ENCODE results near the gene MICAL2.

MICAL2 gene

DNA sequence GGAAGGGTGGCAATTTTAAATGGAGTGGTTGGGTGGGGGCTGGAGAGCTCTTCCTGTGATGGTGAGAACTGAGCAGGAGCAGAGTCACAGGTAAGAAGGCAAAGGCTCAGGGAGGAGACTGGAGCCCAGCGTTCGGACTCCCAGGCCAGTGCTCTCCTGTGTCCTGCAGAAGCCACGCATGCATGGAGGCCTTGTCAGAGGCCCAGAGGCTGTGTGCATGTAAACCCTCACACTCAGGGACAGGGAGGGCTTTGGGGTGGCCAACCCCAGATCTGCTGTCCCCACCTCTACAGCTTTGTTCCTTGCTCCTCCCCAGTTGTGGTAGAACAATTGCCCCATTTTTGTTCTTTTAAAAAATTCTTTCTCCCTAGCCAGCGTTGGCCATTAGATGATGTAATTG lies 136.6 kb downstream of the MICAL2 start:
- CTCF ChIA-PET = interaction anchor here (1.1 to 1.8 kb wide), 7 partner anchors 10 to 199 kb away, joined by 3 to 4 read pairs (median 3); no protein-coding TSS in a partner anchor
- Histone ChIP-seq H3K4me3 (ENCODE audit: control insufficient read depth in 1 of 7, extremely low read depth in 1 of 7, insufficient read depth in 4 of 7, low read depth in 2 of 7, low read length in 6 of 7) (no peak overlapping the region), H3K9me3 (ENCODE audit: control extremely low read depth in 1 of 5, control insufficient read depth in 4 of 5, insufficient read depth in 2 of 5, low read depth in 1 of 5, low read length in 4 of 5) (no peaks in the 10 kb centered on the region), H3K36me3 (ENCODE audit: control insufficient read depth in 4 of 4, insufficient read depth in 4 of 4, low read length in 3 of 4) (no peaks in the 10 kb centered on the region), H3K4me1 (ENCODE audit: control extremely low read depth in 1 of 4, control insufficient read depth in 4 of 4, insufficient read depth in 4 of 4, low read length in 3 of 4) (peaks cover 0 to 14% (median 10%) of the 10 kb centered on the region in 4 experiments), H3K27me3 (replicated peaks in 2 of 5; ENCODE audit: control insufficient read depth in 4 of 5, insufficient read depth in 5 of 5, low read length in 4 of 5) (no peaks in the 10 kb centered on the region), H3K27ac (ENCODE audit: insufficient read depth in 1 of 2, low read depth in 1 of 2, low read length in 2 of 2, poor library complexity in 1 of 2, severe bottlenecking in 2 of 2) (no peak overlapping the region)
- 94% methylated on average over 3 of the region's 4 CpGs for WGBS (ENCODE audit: insufficient coverage)
- DNase-seq = no peak
- POLR2A ChIA-PET = interaction anchor here (1.1 kb wide), 1 partner anchor 135 kb away, joined by 3 read pairs; no protein-coding TSS in a partner anchor

DNA sequence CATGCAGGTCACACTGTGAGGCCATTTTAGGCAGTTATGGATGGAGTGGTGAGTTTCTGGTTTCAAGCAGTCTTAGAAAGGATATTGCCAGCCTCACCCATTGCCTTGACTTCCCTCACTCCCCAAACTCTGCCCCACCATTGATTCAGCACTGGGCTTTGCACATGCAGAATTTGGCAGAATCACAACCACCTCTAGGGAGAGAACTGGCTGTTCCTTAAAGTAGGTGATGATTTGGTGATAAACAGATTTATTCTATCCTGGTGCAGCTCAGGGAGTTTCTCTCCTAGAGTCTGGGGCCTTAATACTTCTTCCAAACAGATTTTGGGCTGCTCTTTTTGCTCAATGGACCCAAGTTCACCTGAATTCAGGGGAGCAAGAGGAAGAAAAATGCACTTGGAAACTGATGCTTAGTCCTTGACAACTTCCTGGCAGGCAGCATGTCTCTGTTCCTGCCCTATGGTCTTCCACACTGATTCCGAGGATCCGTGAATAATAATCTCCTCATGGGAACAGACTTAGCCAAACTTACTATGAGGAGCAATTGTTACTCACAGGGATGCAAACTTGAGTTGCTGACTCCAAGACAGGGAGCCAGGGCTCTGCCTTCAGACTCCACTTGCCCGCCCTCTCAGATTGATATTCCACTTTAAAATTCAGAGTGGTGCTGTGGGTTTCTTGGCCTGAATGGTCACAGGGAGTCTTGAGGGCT lies 137.3 kb downstream of the MICAL2 start:
- Histone ChIP-seq H3K36me3 (ENCODE audit: control insufficient read depth in 4 of 4, insufficient read depth in 4 of 4, low read length in 3 of 4) (no peaks in the 10 kb centered on the region), H3K4me1 (ENCODE audit: control extremely low read depth in 1 of 4, control insufficient read depth in 4 of 4, insufficient read depth in 4 of 4, low read length in 3 of 4) (peaks cover 0 to 7% (median 3%) of the 10 kb centered on the region in 4 experiments), H3K9me3 (ENCODE audit: control extremely low read depth in 1 of 5, control insufficient read depth in 4 of 5, insufficient read depth in 2 of 5, low read depth in 1 of 5, low read length in 4 of 5) (no peaks in the 10 kb centered on the region), H3K27ac (ENCODE audit: insufficient read depth in 1 of 2, low read depth in 1 of 2, low read length in 2 of 2, poor library complexity in 1 of 2, severe bottlenecking in 2 of 2) (no peak overlapping the region), H3K4me3 (ENCODE audit: control insufficient read depth in 1 of 7, extremely low read depth in 1 of 7, insufficient read depth in 4 of 7, low read depth in 2 of 7, low read length in 6 of 7) (no peak overlapping the region), H3K27me3 (replicated peaks in 2 of 5; ENCODE audit: control insufficient read depth in 4 of 5, insufficient read depth in 5 of 5, low read length in 4 of 5) (no peaks in the 10 kb centered on the region)
- WGBS (ENCODE audit: insufficient coverage) = 100% methylated on average over 2 of the region's 3 CpGs
- ChIA-PET POLR2A (no interaction called here), CTCF (interaction anchor here (0.9 to 1.6 kb wide), 5 partner anchors 12 to 164 kb away, joined by 3 to 4 read pairs (median 3); no protein-coding TSS in a partner anchor)
- DNase-seq = no peak

- no peak for DNase-seq
- no peak overlapping the region for H3K4me3 ChIP-seq (ENCODE audit: control insufficient read depth in 1 of 7, extremely low read depth in 1 of 7, insufficient read depth in 4 of 7, low read depth in 2 of 7, low read length in 6 of 7)
- ChIA-PET POLR2A (no interaction called here), CTCF (interaction anchor here (0.9 to 1.6 kb wide), 4 partner anchors 12 to 19 kb away, joined by 3 to 4 read pairs (median 3); no protein-coding TSS in a partner anchor)
- H3K9me3 ChIP-seq (ENCODE audit: control extremely low read depth in 1 of 5, control insufficient read depth in 4 of 5, insufficient read depth in 2 of 5, low read depth in 1 of 5, low read length in 4 of 5) = no peaks in the 10 kb centered on the region
- H3K27me3 ChIP-seq (replicated peaks in 2 of 5; ENCODE audit: control insufficient read depth in 4 of 5, insufficient read depth in 5 of 5, low read length in 4 of 5) = no peaks in the 10 kb centered on the region
- H3K4me1 ChIP-seq (ENCODE audit: control extremely low read depth in 1 of 4, control insufficient read depth in 4 of 4, insufficient read depth in 4 of 4, low read length in 3 of 4) = peaks cover 0 to under 1% (median 0%) of the 10 kb centered on the region in 4 experiments
- H3K36me3 ChIP-seq (ENCODE audit: control insufficient read depth in 4 of 4, insufficient read depth in 4 of 4, low read length in 3 of 4) = no peaks in the 10 kb centered on the region
- WGBS (ENCODE audit: insufficient coverage) = 85% methylated on average over 5 of the region's 5 CpGs
- no peak overlapping the region for H3K27ac ChIP-seq (ENCODE audit: insufficient read depth in 1 of 2, low read depth in 1 of 2, low read length in 2 of 2, poor library complexity in 1 of 2, severe bottlenecking in 2 of 2)
Measured at GRCh38 chr11:12248330-12248729, 137.9 kb downstream of the MICAL2 start.

DNA sequence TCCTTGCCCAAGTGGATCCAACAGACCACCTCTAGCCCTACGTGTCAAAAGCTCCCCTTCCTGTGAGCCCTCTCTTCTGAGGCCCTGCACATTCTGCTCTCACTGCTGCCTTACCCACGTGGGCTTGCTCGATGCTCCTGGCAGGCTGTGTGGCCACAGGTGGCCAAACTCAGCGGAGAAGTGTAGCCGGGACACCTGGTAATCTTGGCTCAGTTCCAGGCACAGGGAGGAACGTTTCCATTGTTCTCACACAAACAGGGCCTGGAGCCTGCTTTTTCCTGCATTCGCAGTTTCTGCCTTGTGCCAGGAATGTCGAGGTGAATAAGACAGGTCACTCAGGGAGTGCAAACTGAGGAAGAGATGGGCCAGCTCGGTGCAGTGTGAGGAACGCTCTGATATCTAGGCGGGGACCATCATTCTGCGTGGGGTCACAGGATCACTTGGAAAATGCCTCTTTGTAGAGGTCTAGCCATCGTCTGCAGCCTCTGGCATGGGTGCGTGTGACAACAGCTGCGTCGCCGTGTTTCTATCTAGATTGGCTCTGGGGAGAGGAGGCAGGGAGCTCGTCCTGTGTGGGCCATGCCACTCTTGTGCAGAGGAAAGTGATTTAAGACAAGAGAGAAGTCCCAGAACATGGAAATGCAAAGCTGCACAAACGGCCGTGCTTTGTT lies 139.3 kb downstream of the MICAL2 start:
- H3K4me3 ChIP-seq (ENCODE audit: control insufficient read depth in 1 of 7, extremely low read depth in 1 of 7, insufficient read depth in 4 of 7, low read depth in 2 of 7, low read length in 6 of 7) = no peak overlapping the region
- H3K9me3 ChIP-seq (ENCODE audit: control extremely low read depth in 1 of 5, control insufficient read depth in 4 of 5, insufficient read depth in 2 of 5, low read depth in 1 of 5, low read length in 4 of 5) = no peaks in the 10 kb centered on the region
- no peak overlapping the region for H3K27ac ChIP-seq (ENCODE audit: insufficient read depth in 1 of 2, low read depth in 1 of 2, low read length in 2 of 2, poor library complexity in 1 of 2, severe bottlenecking in 2 of 2)
- H3K4me1 ChIP-seq (ENCODE audit: control extremely low read depth in 1 of 4, control insufficient read depth in 4 of 4, insufficient read depth in 4 of 4, low read length in 3 of 4) = no peaks in the 10 kb centered on the region
- CTCF ChIA-PET = interaction anchor here (0.8 to 1.6 kb wide), 4 partner anchors 9 to 41 kb away, joined by 3 to 4 read pairs (median 3); no protein-coding TSS in a partner anchor
- no peak for DNase-seq
- 94% methylated on average over 20 of the region's 20 CpGs for WGBS (ENCODE audit: insufficient coverage)
- no peaks in the 10 kb centered on the region for H3K27me3 ChIP-seq (replicated peaks in 2 of 5; ENCODE audit: control insufficient read depth in 4 of 5, insufficient read depth in 5 of 5, low read length in 4 of 5)
- no peaks in the 10 kb centered on the region for H3K36me3 ChIP-seq (ENCODE audit: control insufficient read depth in 4 of 4, insufficient read depth in 4 of 4, low read length in 3 of 4)
- POLR2A ChIA-PET = no interaction called here

GRCh38 chr11:12251666-12252560 lies 141.5 kb downstream of the MICAL2 start:
- H3K4me3 ChIP-seq (ENCODE audit: control insufficient read depth in 1 of 7, extremely low read depth in 1 of 7, insufficient read depth in 4 of 7, low read depth in 2 of 7, low read length in 6 of 7) = no peak overlapping the region
- WGBS (ENCODE audit: insufficient coverage) = 82% methylated on average over 5 of the region's 5 CpGs
- ChIA-PET CTCF (interaction anchor here (0.9 to 2.7 kb wide), 5 partner anchors 8 to 204 kb away, joined by 3 to 11 read pairs (median 3); no protein-coding TSS in a partner anchor), POLR2A (interaction anchor here (0.5 kb wide), 1 partner anchor 69 kb away, joined by 6 read pairs; no protein-coding TSS in a partner anchor)
- no peaks in the 10 kb centered on the region for H3K9me3 ChIP-seq (ENCODE audit: control extremely low read depth in 1 of 5, control insufficient read depth in 4 of 5, insufficient read depth in 2 of 5, low read depth in 1 of 5, low read length in 4 of 5)
- no peaks in the 10 kb centered on the region for H3K4me1 ChIP-seq (ENCODE audit: control extremely low read depth in 1 of 4, control insufficient read depth in 4 of 4, insufficient read depth in 4 of 4, low read length in 3 of 4)
- no peak for DNase-seq
- no peaks in the 10 kb centered on the region for H3K27me3 ChIP-seq (replicated peaks in 2 of 5; ENCODE audit: control insufficient read depth in 4 of 5, insufficient read depth in 5 of 5, low read length in 4 of 5)
- no peak overlapping the region for H3K27ac ChIP-seq (ENCODE audit: insufficient read depth in 1 of 2, low read depth in 1 of 2, low read length in 2 of 2, poor library complexity in 1 of 2, severe bottlenecking in 2 of 2)
- no peaks in the 10 kb centered on the region for H3K36me3 ChIP-seq (ENCODE audit: control insufficient read depth in 4 of 4, insufficient read depth in 4 of 4, low read length in 3 of 4)

DNA sequence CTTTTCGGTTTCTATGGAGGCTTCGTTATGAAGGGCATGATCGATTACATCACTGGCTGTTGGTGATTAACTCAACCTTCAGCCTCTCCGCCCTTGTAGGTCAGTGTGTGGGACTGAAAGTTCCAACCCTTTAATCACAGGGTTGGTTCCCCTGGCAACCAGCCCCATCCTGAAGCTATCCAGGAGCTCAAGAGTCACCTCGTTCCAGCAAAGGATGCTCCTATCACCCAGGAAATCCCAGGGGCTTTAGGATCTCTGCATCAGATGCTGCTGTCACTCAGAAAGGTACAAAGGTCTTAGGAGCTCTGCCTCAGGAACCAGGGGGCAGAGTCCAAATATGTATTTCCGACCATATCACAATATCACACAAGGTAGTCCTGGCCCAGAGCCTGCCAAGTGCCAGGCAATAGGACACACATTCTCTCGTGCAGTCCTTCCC lies 143.5 kb downstream of the MICAL2 start:
- POLR2A ChIA-PET = no interaction called here
- WGBS (ENCODE audit: insufficient coverage) = 98% methylated on average over 7 of the region's 7 CpGs
- Histone ChIP-seq H3K9me3 (ENCODE audit: control extremely low read depth in 1 of 5, control insufficient read depth in 4 of 5, insufficient read depth in 2 of 5, low read depth in 1 of 5, low read length in 4 of 5) (no peaks in the 10 kb centered on the region), H3K4me1 (ENCODE audit: control extremely low read depth in 1 of 4, control insufficient read depth in 4 of 4, insufficient read depth in 4 of 4, low read length in 3 of 4) (no peaks in the 10 kb centered on the region), H3K36me3 (ENCODE audit: control insufficient read depth in 4 of 4, insufficient read depth in 4 of 4, low read length in 3 of 4) (no peaks in the 10 kb centered on the region), H3K27me3 (replicated peaks in 2 of 5; ENCODE audit: control insufficient read depth in 4 of 5, insufficient read depth in 5 of 5, low read length in 4 of 5) (no peaks in the 10 kb centered on the region), H3K4me3 (ENCODE audit: control insufficient read depth in 1 of 7, extremely low read depth in 1 of 7, insufficient read depth in 4 of 7, low read depth in 2 of 7, low read length in 6 of 7) (no peak overlapping the region), H3K27ac (ENCODE audit: insufficient read depth in 1 of 2, low read depth in 1 of 2, low read length in 2 of 2, poor library complexity in 1 of 2, severe bottlenecking in 2 of 2) (no peak overlapping the region)
- no peak for DNase-seq
- CTCF ChIA-PET = interaction anchor here (1.3 to 2.7 kb wide), 7 partner anchors 8 to 206 kb away, joined by 3 to 11 read pairs (median 4); no protein-coding TSS in a partner anchor

Data from common myeloid progenitor, CD34-positive (primary cell).